WI38 (cell line): ENCODE results near the gene EHBP1.

Source experiments
- H3K4me3 ChIP-seq: 2 replicates; pipeline ENCODE4 v1.5.1; 2011; ENCODE audit warnings: low read depth, mild to moderate bottlenecking, control low read depth, low read length
- CTCF ChIP-seq: IDR thresholded peaks from 2 replicates; pipeline ENCODE4 v1.5.1; 2012; ENCODE audit warnings: low read depth, mild to moderate bottlenecking, control low read depth, low read length

The EHBP1 gene

GRCh38 chr2:62994206-62994605, 288.7 kb downstream of the EHBP1 start:
- TF ChIP-seq CTCF = no peak
- H3K4me3 ChIP-seq = no peak overlapping the region

- no peak overlapping the region for H3K4me3 ChIP-seq
- no peak for TF ChIP-seq CTCF
Observed at GRCh38 chr2:62996534-62997186, 291.1 kb downstream of the EHBP1 start.

- no peak overlapping the region for H3K4me3 ChIP-seq
- TF ChIP-seq CTCF = no peak
Observed at GRCh38 chr2:62998949-62999348, 293.4 kb downstream of the EHBP1 start.

GRCh38 chr2:62999905-63000304, 294.4 kb downstream of the EHBP1 start:
- no peak overlapping the region for H3K4me3 ChIP-seq
- no peak for TF ChIP-seq CTCF

- TF ChIP-seq CTCF = no peak
- H3K4me3 ChIP-seq = no peak overlapping the region
Observed at GRCh38 chr2:63000801-63001200, 295.3 kb downstream of the EHBP1 start.

GRCh38 chr2:63001576-63001975, 296.1 kb downstream of the EHBP1 start:
- no peak for TF ChIP-seq CTCF
- no peak overlapping the region for H3K4me3 ChIP-seq

- H3K4me3 ChIP-seq = no peak overlapping the region
- TF ChIP-seq CTCF = no peak
Observed at GRCh38 chr2:63003351-63003750, 297.8 kb downstream of the EHBP1 start.
